ENCODE data around the gene KHDRBS2. TPM values are rescaled to one million over a fixed set of nuclear protein-coding genes. Genes with fewer than 3 reads are reported as not detected.

The KHDRBS2 gene
- total and polyA plus RNA-seq, 2 of the 13 experiments (the other 11 are each of a cell fraction or from before 2014, with no cell fraction given): not detected

GRCh38 chr6:61841958-61842357 lies 444.1 kb downstream of the KHDRBS2 start:
- Histone ChIP-seq H3K4me2 (ENCODE audit: low read depth, low read length) (no peak overlapping the region), H3K27ac (ENCODE audit: extremely low read length, insufficient read depth, low read length) (no peak overlapping the region), H3K4me1 (ENCODE audit: insufficient read depth, low read length) (no peaks in the 10 kb centered on the region), H3K9ac (ENCODE audit: insufficient read depth, low read depth, low read length) (no peak overlapping the region), H3K27me3 (ENCODE audit: control insufficient read depth in 1 of 2, insufficient read depth in 2 of 2, low read length in 2 of 2) (no peaks in the 10 kb centered on the region), H3K4me3 (replicated peaks in 1 of 3; ENCODE audit: insufficient read depth in 1 of 3, low read depth in 2 of 3, low read length in 3 of 3) (no peak overlapping the region), H2AFZ (ENCODE audit: low read length) (no peak overlapping the region), H4K20me1 (ENCODE audit: insufficient read depth, low read length) (no peaks in the 10 kb centered on the region), H3K36me3 (replicated peaks in 1 of 2; ENCODE audit: control insufficient read depth in 1 of 2, insufficient read depth in 2 of 2, low read length in 2 of 2) (no peaks in the 10 kb centered on the region), H3K9me3 (ENCODE audit: low read length) (no peaks in the 10 kb centered on the region), H3K79me2 (ENCODE audit: insufficient read depth, low read length) (no peaks in the 10 kb centered on the region)
- DNase-seq (ENCODE audit: low spot score) (no peak), ATAC-seq (no peak), FAIRE-seq (no peak)
- intact Hi-C loops (cut with micrococcal nuclease; ENCODE audit: unreplicated experiment): no loop called here
- BruUV-seq (replicated peaks): no TSS peak
- ChIA-PET CTCF (ENCODE audit: low intra/inter-chr PET ratio, low total read pairs) (no interaction called here), POLR2A (no interaction called here)
- in situ Hi-C loops (cut with HindIII; ENCODE audit: extremely low pct_ligation_motif_present, low pct_unique_long_range_greater_than_20kb): no loop called here
- TF ChIP-seq SOX5 (CRISPR knock-in tag; IDR thresholded peaks at IDR 0.05; ENCODE audit: borderline replicate concordance): no peak
- TF ChIP-seq ZNF451 (CRISPR knock-in tag; IDR thresholded peaks at IDR 0.05): no peak
- TF ChIP-seq MAFF (IDR thresholded peaks at IDR 0.05; ENCODE audit: low read depth, low read length): no peak
- no peak for TF ChIP-seq ATF6 (CRISPR knock-in tag; conservative IDR thresholded peaks at IDR 0.05)
- no peak for TF ChIP-seq ATF7-NPFF (CRISPR knock-in tag; IDR thresholded peaks at IDR 0.05; ENCODE audit: low read depth)
- no peak for TF ChIP-seq ZNF768 (CRISPR knock-in tag; IDR thresholded peaks at IDR 0.05)
- TF ChIP-seq HINFP (CRISPR knock-in tag; IDR thresholded peaks at IDR 0.05; ENCODE audit: low read depth): no peak
- no peak for TF ChIP-seq AGO1 (IDR thresholded peaks at IDR 0.05; ENCODE audit: low read depth, low read length, poor library complexity, severe bottlenecking)
- no peak for TF ChIP-seq ZBTB7A (CRISPR knock-in tag; IDR thresholded peaks at IDR 0.05)
- TF ChIP-seq AHDC1 (CRISPR knock-in tag; IDR thresholded peaks at IDR 0.05; ENCODE audit: borderline replicate concordance): no peak
- no peak for TF ChIP-seq MTF2 (CRISPR knock-in tag; IDR thresholded peaks at IDR 0.05; ENCODE audit: borderline replicate concordance)
- TF ChIP-seq MTF1 (CRISPR knock-in tag; IDR thresholded peaks at IDR 0.05): no peak
- no peak for TF ChIP-seq TRIM24 (CRISPR knock-in tag; IDR thresholded peaks at IDR 0.05)

Data from HepG2 (cell line).